Sigmoid colon (tissue), 4 donors: ENCODE results near the gene ESCO1.

Experiments used
- EP300 ChIP-seq, 4 donors: sonication (generic); formaldehyde crosslinking; IDR thresholded peaks; one replicate each; pipeline ENCODE4 v1.6.1; 2017; ENCODE audit warnings: antibody characterized with exemption in 4 of 4
- POLR2A ChIP-seq, 2 donors: fragments of 450-650 bp; IDR thresholded peaks; one replicate each; pipeline ENCODE4 v1.6.1; 2016; ENCODE audit warnings: antibody characterized with exemption in 2 of 2, mild to moderate bottlenecking in 2 of 2, moderate library complexity in 2 of 2
- TF ChIP-seq, protein P1 (sequence below), 4 experiments: fragments of 450-650 bp in 3 of 4; fragments of 200-600 bp in 1 of 4; IDR thresholded peaks; one replicate each; pipeline ENCODE4 v1.5.1; 2016 to 2019; ENCODE audit warnings: antibody characterized with exemption in 4 of 4, mild to moderate bottlenecking in 3 of 4, moderate library complexity in 2 of 4

DNA sequence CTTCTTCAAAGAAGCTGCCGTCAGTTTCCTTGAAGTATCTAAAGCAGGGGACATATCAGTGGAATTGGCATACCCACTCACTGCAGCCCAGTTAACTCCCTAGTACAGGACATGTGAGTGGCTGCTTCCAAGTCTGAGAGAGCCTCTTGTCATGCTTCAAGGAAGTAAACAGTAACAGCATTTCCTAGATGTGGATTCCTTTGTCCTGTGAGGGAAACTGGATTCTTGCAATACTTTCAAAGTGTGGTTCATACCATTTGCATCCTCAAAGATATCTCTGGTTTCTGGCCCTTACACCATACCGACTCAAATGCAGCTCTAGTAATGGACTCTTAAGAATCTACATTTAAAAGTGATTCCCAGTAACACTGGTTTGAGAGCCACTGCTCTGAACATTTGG lies 87.2 kb downstream of the ESCO1 start:
- TF ChIP-seq, protein P1, sequence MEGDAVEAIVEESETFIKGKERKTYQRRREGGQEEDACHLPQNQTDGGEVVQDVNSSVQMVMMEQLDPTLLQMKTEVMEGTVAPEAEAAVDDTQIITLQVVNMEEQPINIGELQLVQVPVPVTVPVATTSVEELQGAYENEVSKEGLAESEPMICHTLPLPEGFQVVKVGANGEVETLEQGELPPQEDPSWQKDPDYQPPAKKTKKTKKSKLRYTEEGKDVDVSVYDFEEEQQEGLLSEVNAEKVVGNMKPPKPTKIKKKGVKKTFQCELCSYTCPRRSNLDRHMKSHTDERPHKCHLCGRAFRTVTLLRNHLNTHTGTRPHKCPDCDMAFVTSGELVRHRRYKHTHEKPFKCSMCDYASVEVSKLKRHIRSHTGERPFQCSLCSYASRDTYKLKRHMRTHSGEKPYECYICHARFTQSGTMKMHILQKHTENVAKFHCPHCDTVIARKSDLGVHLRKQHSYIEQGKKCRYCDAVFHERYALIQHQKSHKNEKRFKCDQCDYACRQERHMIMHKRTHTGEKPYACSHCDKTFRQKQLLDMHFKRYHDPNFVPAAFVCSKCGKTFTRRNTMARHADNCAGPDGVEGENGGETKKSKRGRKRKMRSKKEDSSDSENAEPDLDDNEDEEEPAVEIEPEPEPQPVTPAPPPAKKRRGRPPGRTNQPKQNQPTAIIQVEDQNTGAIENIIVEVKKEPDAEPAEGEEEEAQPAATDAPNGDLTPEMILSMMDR (IDR thresholded peaks at IDR 0.05) = no peak
- TF ChIP-seq POLR2A (IDR thresholded peaks at IDR 0.05) (no peak), EP300 (IDR thresholded peaks at IDR 0.05) (no peak)
